Panc1 (cell line): ENCODE data around the gene NKAIN4. TPM values are rescaled to one million over a fixed set of nuclear protein-coding genes. Genes with fewer than 3 reads are reported as not detected.

ENCODE experiments used
- ATAC-seq: fragments of 200-7000 bp; cut with Tn5 transposase; 2 replicates; pipeline ENCODE4 v1.9.1; 2020; ENCODE audit warnings: mild to moderate bottlenecking, moderate library complexity
- BruUV-seq: library from RNA; stranded (reverse); fragments of 400-500 nt; replicated peaks from 2 replicates; lab custom pipeline; 2021; lab: Mats Ljungman, UMichigan
- CTCF ChIA-PET: fragments of 300-600 bp; sonication (Branson Sonifier 250); formaldehyde crosslinking; loops from one replicate; lab custom pipeline; 2022; ENCODE audit warnings: antibody characterized with exemption; lab: Charles Lee
- POLR2A ChIA-PET: fragments of 300-600 bp; sonication (Branson Sonifier 250); formaldehyde crosslinking; loops from one replicate; lab custom pipeline; 2022; ENCODE audit warnings: antibody characterized with exemption; lab: Charles Lee
- DNase-seq: peaks from one replicate; pipeline ENCODE4 v3.0.0-alpha.2; 2010; ENCODE audit warnings: low read depth, low spot score
- H3K27ac ChIP-seq: 2 replicates; pipeline ENCODE4 v1.5.1; 2011; ENCODE audit warnings: mild to moderate bottlenecking, low read length, inconsistent platforms
- H3K27me3 ChIP-seq: fragments of 200-500 bp; sonication (Bioruptor generic); 2 replicates; pipeline ENCODE4 v1.6.0; 2014; ENCODE audit warnings: low read length, inconsistent platforms; ENCODE audit not compliant: control insufficient read depth, insufficient read depth
- H3K36me3 ChIP-seq: fragments of 200-500 bp; sonication (Bioruptor generic); 2 replicates; pipeline ENCODE4 v1.5.1; 2014; ENCODE audit warnings: inconsistent platforms, mild to moderate bottlenecking, low read length, moderate library complexity; ENCODE audit not compliant: control insufficient read depth, insufficient read depth
- H3K4me1 ChIP-seq: 2 replicates; pipeline ENCODE4 v1.5.1; 2011; ENCODE audit warnings: inconsistent platforms, mild to moderate bottlenecking, low read length, moderate library complexity; ENCODE audit not compliant: control insufficient read depth, insufficient read depth
- H3K4me3 ChIP-seq, 2 experiments: 2 replicates each; pipeline ENCODE4 v1.5.1; 2011 to 2012; ENCODE audit warnings: low read depth in 2 of 2, low read length in 2 of 2, mild to moderate bottlenecking in 2 of 2, inconsistent platforms in 1 of 2, moderate library complexity in 1 of 2
- H3K9me3 ChIP-seq: fragments of 200-500 bp; sonication (Bioruptor generic); 2 replicates; pipeline ENCODE4 v1.5.1; 2014; ENCODE audit warnings: low read depth, mild to moderate bottlenecking, inconsistent platforms, low read length, moderate library complexity; ENCODE audit not compliant: control insufficient read depth, insufficient read depth
- POLR2AphosphoS5 ChIP-seq: IDR thresholded peaks from 2 replicates; pipeline ENCODE4 v1.6.1; 2012; ENCODE audit warnings: mild to moderate bottlenecking, low read depth, low read length, moderate library complexity
- SIN3A ChIP-seq: IDR thresholded peaks from 2 replicates; pipeline ENCODE4 v1.6.1; 2012; ENCODE audit warnings: low read depth, mild to moderate bottlenecking, low read length, moderate library complexity, borderline replicate concordance; ENCODE audit not compliant: insufficient read depth
- TCF7L2 ChIP-seq: IDR thresholded peaks from 2 replicates; pipeline ENCODE4 v1.6.1; 2011; ENCODE audit warnings: mild to moderate bottlenecking, low read depth, low read length, inconsistent platforms
- in situ Hi-C: cut with HindIII; loops from 2 replicates; pipeline ENCODE4 v1.10.0; 2016; ENCODE audit warnings: low sequenced_read_pairs, low pct_unique_long_range_greater_than_20kb
- intact Hi-C: fragments of 100-400 bp; cut with micrococcal nuclease; formaldehyde crosslinking; loops from one replicate; pipeline ENCODE4 v1.10.0; 2022; ENCODE audit not compliant: unreplicated experiment
- total RNA-seq: library from RNA; stranded (reverse); gene quantifications from one replicate; pipeline ENCODE4 v1.2.1, GENCODE V29; 2021; ENCODE audit not compliant: unreplicated experiment
- TF ChIP-seq, protein P1 (sequence below): fragments of 450-650 bp; IDR thresholded peaks from 2 replicates; pipeline ENCODE4 v1.5.1; 2017; ENCODE audit warnings: mild to moderate bottlenecking
- TF ChIP-seq, protein P2 (sequence below), 2 experiments: IDR thresholded peaks; 2 replicates each; pipeline ENCODE4 v1.6.1; 2011 to 2012; ENCODE audit warnings: low read depth in 2 of 2, control low read depth in 1 of 2, low read length in 1 of 2, mild to moderate bottlenecking in 1 of 2, moderate library complexity in 1 of 2; ENCODE audit not compliant: insufficient read depth in 1 of 2

The NKAIN4 gene
- total RNA-seq, 1 experiment from 2014 or later, result 5.5 TPM

DNA sequence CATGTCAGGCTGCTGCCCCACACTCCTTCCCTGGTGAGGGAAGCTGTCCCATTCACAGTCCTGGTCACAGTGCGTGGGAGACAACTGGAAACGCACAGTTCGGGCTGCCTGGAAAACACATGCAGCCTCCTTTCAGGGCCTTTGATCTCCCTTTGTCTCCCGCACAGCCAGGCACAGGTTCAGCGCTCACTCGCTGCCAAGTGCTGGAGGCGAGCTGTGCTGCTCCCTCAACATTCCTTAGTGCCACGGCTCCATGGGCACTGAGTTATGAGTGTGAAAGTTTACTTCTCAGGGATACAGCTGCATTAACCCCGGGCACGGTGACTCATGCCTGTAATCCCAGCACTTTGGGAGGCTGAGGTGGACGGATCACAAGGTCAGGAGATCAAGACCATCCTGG lies 47.4 kb downstream of the NKAIN4 start:
- intact Hi-C loops, result no loop called here

DNA sequence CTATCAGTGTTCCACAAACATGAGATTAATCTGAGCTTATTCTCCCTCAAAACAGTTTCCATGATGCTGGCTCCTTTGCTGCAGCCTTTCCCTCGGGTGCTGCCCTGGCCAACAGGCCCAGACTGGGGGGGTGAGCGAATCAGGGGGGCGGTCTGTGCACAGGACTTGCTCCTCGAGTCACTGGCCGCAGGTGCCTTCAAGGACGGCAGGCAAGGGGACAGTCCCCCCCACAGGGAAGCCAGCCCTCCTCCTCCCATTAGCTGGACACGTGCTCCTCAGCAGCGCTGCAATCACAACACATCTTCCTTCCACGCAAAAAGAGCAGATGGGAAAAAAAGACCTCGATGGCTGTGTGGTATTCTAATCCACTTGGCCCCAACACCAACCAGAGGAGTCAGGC lies 48.4 kb downstream of the NKAIN4 start:
- peaks cover 17% of the 10 kb centered on the region for H3K36me3 ChIP-seq
- ChIA-PET POLR2A (interaction anchor here (0.6 kb wide), 1 partner anchor 61 kb away, joined by 9 read pairs; no protein-coding TSS in a partner anchor), CTCF (interaction anchor here (0.7 kb wide), 1 partner anchor 356 kb away, joined by 4 read pairs; no protein-coding TSS in a partner anchor)
- BruUV-seq, result no TSS peak
- H3K27me3 ChIP-seq, result no peaks in the 10 kb centered on the region
- TF ChIP-seq TCF7L2 (no peak), SIN3A (no peak), POLR2AphosphoS5 (no peak)
- TF ChIP-seq, protein P1, sequence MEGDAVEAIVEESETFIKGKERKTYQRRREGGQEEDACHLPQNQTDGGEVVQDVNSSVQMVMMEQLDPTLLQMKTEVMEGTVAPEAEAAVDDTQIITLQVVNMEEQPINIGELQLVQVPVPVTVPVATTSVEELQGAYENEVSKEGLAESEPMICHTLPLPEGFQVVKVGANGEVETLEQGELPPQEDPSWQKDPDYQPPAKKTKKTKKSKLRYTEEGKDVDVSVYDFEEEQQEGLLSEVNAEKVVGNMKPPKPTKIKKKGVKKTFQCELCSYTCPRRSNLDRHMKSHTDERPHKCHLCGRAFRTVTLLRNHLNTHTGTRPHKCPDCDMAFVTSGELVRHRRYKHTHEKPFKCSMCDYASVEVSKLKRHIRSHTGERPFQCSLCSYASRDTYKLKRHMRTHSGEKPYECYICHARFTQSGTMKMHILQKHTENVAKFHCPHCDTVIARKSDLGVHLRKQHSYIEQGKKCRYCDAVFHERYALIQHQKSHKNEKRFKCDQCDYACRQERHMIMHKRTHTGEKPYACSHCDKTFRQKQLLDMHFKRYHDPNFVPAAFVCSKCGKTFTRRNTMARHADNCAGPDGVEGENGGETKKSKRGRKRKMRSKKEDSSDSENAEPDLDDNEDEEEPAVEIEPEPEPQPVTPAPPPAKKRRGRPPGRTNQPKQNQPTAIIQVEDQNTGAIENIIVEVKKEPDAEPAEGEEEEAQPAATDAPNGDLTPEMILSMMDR, result no peak
- TF ChIP-seq, protein P2, sequence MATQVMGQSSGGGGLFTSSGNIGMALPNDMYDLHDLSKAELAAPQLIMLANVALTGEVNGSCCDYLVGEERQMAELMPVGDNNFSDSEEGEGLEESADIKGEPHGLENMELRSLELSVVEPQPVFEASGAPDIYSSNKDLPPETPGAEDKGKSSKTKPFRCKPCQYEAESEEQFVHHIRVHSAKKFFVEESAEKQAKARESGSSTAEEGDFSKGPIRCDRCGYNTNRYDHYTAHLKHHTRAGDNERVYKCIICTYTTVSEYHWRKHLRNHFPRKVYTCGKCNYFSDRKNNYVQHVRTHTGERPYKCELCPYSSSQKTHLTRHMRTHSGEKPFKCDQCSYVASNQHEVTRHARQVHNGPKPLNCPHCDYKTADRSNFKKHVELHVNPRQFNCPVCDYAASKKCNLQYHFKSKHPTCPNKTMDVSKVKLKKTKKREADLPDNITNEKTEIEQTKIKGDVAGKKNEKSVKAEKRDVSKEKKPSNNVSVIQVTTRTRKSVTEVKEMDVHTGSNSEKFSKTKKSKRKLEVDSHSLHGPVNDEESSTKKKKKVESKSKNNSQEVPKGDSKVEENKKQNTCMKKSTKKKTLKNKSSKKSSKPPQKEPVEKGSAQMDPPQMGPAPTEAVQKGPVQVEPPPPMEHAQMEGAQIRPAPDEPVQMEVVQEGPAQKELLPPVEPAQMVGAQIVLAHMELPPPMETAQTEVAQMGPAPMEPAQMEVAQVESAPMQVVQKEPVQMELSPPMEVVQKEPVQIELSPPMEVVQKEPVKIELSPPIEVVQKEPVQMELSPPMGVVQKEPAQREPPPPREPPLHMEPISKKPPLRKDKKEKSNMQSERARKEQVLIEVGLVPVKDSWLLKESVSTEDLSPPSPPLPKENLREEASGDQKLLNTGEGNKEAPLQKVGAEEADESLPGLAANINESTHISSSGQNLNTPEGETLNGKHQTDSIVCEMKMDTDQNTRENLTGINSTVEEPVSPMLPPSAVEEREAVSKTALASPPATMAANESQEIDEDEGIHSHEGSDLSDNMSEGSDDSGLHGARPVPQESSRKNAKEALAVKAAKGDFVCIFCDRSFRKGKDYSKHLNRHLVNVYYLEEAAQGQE (IDR thresholded peaks at IDR 0.05; ENCODE audit: insufficient read depth in 1 of 2, low read depth in 2 of 2, low read length in 1 of 2), result no peak
- in situ Hi-C loops, result no loop called here
- intact Hi-C loops, result no loop called here
- ATAC-seq (no peak), DNase-seq (no peak)
- H3K27ac ChIP-seq, result no peak overlapping the region; the same call in 1 of the 2 replicates
- H3K4me1 ChIP-seq, result peaks cover 12% of the 10 kb centered on the region; the same call in 1 of the 2 replicates
- no peak overlapping the region for H3K4me3 ChIP-seq
- H3K9me3 ChIP-seq, result no peaks in the 10 kb centered on the region

More for the DNA sequence above, 47.4 kb downstream of the NKAIN4 start:
- POLR2A ChIA-PET, result interaction anchor here (0.9 kb wide), 1 partner anchor 12 kb away, joined by 5 read pairs; no protein-coding TSS in a partner anchor
- CTCF ChIA-PET, result interaction anchor here (1.5 kb wide), 1 partner anchor 16 kb away, joined by 4 read pairs; no protein-coding TSS in a partner anchor
- no TSS peak for BruUV-seq
- Histone ChIP-seq H3K4me1 (peaks cover 12% of the 10 kb centered on the region; the same call in 1 of the 2 replicates), H3K36me3 (peaks cover 19% of the 10 kb centered on the region; the same call in 1 of the 2 replicates), H3K4me3 (no peak overlapping the region), H3K9me3 (no peaks in the 10 kb centered on the region), H3K27me3 (no peaks in the 10 kb centered on the region), H3K27ac (peak overlapping the region; percentile 29; the same call in 1 of the 2 replicates)
- in situ Hi-C loops, result no loop called here
- ATAC-seq (peak; percentile 72), DNase-seq (no peak)
- TF ChIP-seq, protein P2 (IDR thresholded peaks at IDR 0.05; ENCODE audit: insufficient read depth in 1 of 2, low read depth in 2 of 2, low read length in 1 of 2), result no peak
- TF ChIP-seq, protein P1, result no peak
- TF ChIP-seq POLR2AphosphoS5, result no peak
- TF ChIP-seq SIN3A, result no peak
- TF ChIP-seq TCF7L2, result peak; percentile 88
